D721Med (cell line): ENCODE results near the gene HTT-AS.

Experiments
- DNase-seq: peaks from one replicate; pipeline ENCODE4 v3.0.0; 2011; ENCODE audit warnings: low spot score; ENCODE audit not compliant: insufficient read length
- FAIRE-seq: peaks from 2 replicates; lab custom pipeline; 2011; peaks lifted over from hg19 to GRCh38; lab: Jason Lieb, UNC
- CTCF ChIP-seq: IDR thresholded peaks from 2 replicates; pipeline ENCODE4 v1.5.1; 2012; ENCODE audit warnings: mild to moderate bottlenecking, control low read depth; ENCODE audit not compliant: insufficient read depth; ENCODE audit errors: missing control alignments

Gene HTT-AS

GRCh38 chr4:3016961-3017360 lies 57.4 kb downstream of the HTT-AS start:
- TF ChIP-seq CTCF = no peak
- DNase-seq (no peak), FAIRE-seq (no peak)

- FAIRE-seq (no peak), DNase-seq (no peak)
- TF ChIP-seq CTCF = no peak
Measured at GRCh38 chr4:3013839-3014350, 60.4 kb downstream of the HTT-AS start.
